ENCODE measurements around the gene RNF145.

RNF145 gene

DNA sequence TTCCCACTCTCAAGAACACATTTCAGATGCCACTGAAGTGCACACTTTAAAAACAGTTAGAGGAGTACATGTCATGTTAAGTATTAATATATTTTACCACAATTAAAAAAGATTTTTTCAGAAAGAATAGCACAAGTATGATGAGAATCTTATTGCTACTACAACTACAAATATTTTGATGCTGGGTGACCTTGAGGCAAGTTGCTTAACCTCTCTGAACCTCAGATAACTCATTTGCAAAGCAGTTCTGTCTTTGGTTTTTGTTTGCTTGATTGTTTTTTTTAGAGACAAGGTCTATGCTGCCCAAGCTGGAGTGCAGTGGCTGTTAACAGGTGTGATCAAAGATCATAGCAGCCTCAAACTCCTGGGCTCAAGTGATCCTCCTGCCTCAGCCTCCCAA is 95.9 kb downstream of the RNF145 start:
- no peak for DNase-seq (ENCODE audit: low read depth, low spot score)

DNA sequence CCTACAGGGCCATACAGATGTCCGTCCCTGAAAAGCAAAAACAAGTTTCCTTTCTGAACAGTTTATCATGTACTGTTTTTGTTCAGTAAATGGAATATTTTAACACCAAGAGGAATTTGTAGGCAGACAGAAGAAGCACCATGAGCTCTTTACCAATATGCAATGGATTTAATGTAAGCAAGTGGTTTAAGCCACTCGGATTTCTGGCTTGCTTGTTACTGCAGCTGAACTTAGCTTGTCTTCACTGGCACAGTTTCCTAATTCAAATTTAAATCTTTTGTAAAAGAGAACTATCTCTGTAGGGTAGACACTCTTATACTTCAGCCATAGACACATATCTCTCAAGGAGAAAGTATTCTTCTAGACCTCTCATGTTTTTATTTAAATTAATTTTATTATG is 96.9 kb downstream of the RNF145 start:
- DNase-seq (ENCODE audit: low read depth, low spot score): no peak
